Uterus (tissue), 2 donors: ENCODE data around the gene LRBA.

Experiments used
- POLR2A ChIP-seq, 2 donors: fragments of 450-650 bp; IDR thresholded peaks; one replicate each; pipeline ENCODE4 v1.6.1; 2016; ENCODE audit warnings: antibody characterized with exemption in 2 of 2, mild to moderate bottlenecking in 1 of 2, moderate library complexity in 1 of 2
- TF ChIP-seq, protein P1 (sequence below), 4 experiments: fragments of 200-600 bp in 2 of 4; fragments of 450-650 bp in 2 of 4; sonication (generic) in 2 of 4; IDR thresholded peaks; one replicate each; pipeline ENCODE4 v1.5.1; 2016 to 2019; ENCODE audit warnings: antibody characterized with exemption in 4 of 4, mild to moderate bottlenecking in 2 of 4, moderate library complexity in 1 of 4

DNA sequence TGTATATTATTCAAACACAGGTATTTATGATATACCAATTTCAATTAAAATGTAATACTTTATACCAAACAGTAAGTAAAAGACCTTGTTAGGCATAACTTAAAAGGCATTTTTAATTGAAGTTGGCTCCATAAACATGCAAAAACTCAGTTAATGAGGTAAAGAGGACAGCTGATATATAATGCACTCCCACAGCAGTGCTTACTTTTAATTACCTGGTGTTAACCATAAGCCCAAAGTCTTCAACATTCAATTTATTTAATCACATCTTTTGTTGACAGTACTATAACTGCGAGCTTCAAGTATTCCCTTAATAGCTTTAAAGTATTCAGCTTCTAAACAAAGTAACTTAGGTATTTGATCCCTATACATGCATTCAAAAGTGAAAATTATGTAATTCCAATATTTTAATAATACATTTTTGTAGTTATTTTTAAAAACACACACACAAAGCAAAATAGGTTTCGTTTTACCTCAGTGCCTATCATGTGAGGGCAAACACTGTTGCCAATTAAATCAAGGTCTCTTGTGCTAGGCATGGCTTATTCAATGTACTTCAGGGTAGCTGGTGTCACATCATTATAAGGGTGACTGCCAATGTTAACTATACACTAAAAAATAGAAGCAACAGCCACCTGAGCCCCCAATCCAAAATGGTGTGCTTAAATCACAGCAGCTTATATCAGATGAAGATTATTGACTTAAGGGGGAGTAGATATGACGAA is 197.1 kb downstream of the LRBA start:
- no peak for TF ChIP-seq POLR2A (IDR thresholded peaks at IDR 0.05)
- TF ChIP-seq, protein P1, sequence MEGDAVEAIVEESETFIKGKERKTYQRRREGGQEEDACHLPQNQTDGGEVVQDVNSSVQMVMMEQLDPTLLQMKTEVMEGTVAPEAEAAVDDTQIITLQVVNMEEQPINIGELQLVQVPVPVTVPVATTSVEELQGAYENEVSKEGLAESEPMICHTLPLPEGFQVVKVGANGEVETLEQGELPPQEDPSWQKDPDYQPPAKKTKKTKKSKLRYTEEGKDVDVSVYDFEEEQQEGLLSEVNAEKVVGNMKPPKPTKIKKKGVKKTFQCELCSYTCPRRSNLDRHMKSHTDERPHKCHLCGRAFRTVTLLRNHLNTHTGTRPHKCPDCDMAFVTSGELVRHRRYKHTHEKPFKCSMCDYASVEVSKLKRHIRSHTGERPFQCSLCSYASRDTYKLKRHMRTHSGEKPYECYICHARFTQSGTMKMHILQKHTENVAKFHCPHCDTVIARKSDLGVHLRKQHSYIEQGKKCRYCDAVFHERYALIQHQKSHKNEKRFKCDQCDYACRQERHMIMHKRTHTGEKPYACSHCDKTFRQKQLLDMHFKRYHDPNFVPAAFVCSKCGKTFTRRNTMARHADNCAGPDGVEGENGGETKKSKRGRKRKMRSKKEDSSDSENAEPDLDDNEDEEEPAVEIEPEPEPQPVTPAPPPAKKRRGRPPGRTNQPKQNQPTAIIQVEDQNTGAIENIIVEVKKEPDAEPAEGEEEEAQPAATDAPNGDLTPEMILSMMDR (IDR thresholded peaks at IDR 0.05): no peak
